ENCODE results near the gene CFAP53.

The CFAP53 gene

DNA sequence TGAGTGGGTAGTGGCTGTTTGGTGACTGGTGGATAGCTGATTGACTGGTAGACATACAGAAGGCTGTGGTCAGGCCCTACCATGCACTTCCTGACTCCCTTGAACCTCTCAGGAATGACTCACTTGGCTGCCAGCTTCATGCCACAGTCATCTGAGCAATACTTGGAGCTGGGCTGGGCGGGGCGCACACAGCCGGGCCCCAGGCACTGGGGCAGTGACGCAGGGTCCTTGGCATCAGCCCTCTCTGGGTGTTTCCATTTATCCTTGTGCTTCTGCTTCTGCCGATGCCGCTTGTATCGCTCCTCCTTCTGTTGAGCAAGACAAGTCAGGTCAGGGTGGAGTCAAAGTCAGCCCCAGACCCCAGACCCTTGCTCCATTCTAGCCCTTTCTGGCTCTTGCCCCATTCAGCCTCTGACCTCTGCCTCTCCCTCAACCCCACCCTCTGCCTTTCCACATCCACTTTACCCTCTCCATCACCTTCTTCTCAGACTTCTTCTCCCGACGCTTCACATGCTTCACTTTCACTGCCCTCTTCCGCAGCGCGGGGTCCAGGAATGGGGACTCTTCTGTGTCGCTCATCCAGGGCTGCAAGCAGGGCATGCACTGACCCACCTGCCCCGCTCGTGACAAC is 18.1 kb upstream of the CFAP53 start:
- no peak for ATAC-seq
- TF ChIP-seq BACH2 (CRISPR knock-in tag; IDR thresholded peaks at IDR 0.05; ENCODE audit: borderline replicate concordance) (no peak), OSR1 (CRISPR knock-in tag; IDR thresholded peaks at IDR 0.05) (no peak)
- TF ChIP-seq, protein P1, sequence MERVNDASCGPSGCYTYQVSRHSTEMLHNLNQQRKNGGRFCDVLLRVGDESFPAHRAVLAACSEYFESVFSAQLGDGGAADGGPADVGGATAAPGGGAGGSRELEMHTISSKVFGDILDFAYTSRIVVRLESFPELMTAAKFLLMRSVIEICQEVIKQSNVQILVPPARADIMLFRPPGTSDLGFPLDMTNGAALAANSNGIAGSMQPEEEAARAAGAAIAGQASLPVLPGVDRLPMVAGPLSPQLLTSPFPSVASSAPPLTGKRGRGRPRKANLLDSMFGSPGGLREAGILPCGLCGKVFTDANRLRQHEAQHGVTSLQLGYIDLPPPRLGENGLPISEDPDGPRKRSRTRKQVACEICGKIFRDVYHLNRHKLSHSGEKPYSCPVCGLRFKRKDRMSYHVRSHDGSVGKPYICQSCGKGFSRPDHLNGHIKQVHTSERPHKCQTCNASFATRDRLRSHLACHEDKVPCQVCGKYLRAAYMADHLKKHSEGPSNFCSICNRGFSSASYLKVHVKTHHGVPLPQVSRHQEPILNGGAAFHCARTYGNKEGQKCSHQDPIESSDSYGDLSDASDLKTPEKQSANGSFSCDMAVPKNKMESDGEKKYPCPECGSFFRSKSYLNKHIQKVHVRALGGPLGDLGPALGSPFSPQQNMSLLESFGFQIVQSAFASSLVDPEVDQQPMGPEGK (CRISPR knock-in tag; IDR thresholded peaks at IDR 0.05; ENCODE audit: borderline replicate concordance), result no peak

DNA sequence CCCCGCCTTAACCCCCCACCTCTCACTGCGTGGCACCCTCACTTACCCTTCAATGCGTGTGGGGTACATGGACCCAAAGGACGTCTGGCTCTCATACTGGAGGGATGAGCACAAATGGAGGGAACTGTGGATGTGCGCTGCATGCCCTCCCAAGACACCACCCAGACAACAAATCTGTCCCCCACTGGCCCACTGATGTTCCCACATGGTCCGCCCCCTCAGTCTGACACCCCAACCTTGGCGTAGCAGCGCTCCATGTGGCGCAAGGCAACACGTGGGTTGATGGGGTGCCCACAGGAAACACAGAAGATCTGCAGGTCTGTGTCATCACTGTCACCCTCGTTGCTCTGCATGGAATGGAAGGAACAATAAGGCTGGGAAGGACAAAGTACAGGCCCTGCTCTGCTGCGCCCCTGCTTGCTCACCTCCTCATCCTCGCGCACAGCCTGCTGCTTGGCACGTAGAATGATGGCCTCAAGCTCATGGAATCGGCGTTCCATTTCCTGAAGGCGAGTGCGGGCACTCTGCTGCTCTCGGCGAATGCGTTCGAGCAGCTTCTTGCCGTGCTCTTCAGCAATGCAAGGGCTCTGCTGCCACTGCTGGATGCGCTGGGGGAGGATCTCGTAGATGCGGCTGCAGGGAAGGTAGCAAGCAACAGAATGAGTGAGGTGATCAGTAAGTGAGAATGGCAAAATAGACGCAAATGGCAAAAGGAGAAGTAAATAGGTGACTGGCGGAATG is 17.3 kb upstream of the CFAP53 start:
- ATAC-seq, result no peak
- no peak for TF ChIP-seq BACH2 (CRISPR knock-in tag; IDR thresholded peaks at IDR 0.05; ENCODE audit: borderline replicate concordance)

DNA sequence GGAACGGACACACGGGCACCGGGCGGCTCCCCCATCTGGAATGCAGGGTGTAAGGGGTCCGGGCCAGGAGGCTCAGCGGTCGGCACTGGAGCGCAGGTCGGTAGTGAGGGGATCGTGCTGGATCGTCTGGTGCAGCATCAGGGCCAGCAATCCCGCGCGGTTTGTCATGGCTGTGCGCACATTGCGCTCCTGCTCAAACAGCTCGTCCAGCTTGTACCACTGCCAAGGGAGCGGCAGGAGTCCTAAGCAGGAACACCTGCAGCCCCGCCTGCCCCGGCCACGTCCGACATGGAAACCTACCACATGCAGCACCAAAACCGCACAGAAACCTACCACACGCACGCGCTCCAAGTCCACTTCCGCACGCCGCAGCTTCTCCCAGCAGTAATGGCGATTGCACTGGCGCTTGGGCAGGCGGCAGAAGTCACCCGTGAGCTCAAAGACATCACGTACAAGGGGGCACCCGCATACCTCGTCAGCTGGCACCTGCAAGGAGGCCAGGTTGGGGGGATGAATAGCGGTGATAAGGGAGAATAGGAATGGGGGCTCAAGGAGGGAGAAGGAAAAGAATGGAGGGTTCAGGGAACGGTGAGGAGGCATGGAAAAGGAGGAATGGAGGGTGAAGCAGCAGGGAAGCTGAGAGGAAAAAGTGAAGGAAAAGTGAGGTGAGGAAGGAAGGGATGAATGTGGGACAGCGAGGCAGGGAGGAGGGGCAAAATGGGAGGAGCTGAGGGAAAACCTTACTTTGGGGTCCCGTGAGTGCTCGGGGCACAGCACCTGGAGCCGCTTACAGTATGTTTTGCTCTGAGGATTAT is 16.4 kb upstream of the CFAP53 start:
- TF ChIP-seq, protein P2, sequence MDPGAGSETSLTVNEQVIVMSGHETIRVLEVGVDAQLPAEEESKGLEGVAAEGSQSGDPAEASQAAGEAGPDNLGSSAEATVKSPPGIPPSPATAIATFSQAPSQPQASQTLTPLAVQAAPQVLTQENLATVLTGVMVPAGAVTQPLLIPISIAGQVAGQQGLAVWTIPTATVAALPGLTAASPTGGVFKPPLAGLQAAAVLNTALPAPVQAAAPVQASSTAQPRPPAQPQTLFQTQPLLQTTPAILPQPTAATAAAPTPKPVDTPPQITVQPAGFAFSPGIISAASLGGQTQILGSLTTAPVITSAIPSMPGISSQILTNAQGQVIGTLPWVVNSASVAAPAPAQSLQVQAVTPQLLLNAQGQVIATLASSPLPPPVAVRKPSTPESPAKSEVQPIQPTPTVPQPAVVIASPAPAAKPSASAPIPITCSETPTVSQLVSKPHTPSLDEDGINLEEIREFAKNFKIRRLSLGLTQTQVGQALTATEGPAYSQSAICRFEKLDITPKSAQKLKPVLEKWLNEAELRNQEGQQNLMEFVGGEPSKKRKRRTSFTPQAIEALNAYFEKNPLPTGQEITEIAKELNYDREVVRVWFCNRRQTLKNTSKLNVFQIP (CRISPR knock-in tag; IDR thresholded peaks at IDR 0.05; ENCODE audit: borderline replicate concordance, low read depth), result no peak
- no peak for TF ChIP-seq ISL1 (CRISPR knock-in tag; IDR thresholded peaks at IDR 0.05)
- TF ChIP-seq ARNTL (CRISPR knock-in tag; IDR thresholded peaks at IDR 0.05; ENCODE audit: borderline replicate concordance, low read depth), result no peak
- TF ChIP-seq, protein P3, sequence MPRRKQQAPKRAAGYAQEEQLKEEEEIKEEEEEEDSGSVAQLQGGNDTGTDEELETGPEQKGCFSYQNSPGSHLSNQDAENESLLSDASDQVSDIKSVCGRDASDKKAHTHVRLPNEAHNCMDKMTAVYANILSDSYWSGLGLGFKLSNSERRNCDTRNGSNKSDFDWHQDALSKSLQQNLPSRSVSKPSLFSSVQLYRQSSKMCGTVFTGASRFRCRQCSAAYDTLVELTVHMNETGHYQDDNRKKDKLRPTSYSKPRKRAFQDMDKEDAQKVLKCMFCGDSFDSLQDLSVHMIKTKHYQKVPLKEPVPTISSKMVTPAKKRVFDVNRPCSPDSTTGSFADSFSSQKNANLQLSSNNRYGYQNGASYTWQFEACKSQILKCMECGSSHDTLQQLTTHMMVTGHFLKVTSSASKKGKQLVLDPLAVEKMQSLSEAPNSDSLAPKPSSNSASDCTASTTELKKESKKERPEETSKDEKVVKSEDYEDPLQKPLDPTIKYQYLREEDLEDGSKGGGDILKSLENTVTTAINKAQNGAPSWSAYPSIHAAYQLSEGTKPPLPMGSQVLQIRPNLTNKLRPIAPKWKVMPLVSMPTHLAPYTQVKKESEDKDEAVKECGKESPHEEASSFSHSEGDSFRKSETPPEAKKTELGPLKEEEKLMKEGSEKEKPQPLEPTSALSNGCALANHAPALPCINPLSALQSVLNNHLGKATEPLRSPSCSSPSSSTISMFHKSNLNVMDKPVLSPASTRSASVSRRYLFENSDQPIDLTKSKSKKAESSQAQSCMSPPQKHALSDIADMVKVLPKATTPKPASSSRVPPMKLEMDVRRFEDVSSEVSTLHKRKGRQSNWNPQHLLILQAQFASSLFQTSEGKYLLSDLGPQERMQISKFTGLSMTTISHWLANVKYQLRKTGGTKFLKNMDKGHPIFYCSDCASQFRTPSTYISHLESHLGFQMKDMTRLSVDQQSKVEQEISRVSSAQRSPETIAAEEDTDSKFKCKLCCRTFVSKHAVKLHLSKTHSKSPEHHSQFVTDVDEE (CRISPR knock-in tag; IDR thresholded peaks at IDR 0.05), result no peak
- TF ChIP-seq TCF4 (CRISPR knock-in tag; IDR thresholded peaks at IDR 0.05; ENCODE audit: borderline replicate concordance), result no peak
- TF ChIP-seq ZFP3 (CRISPR knock-in tag; IDR thresholded peaks at IDR 0.05), result no peak
- TF ChIP-seq BACH2 (CRISPR knock-in tag; IDR thresholded peaks at IDR 0.05; ENCODE audit: borderline replicate concordance), result no peak
- TF ChIP-seq ZC3H10 (CRISPR knock-in tag; IDR thresholded peaks at IDR 0.05), result no peak
- TF ChIP-seq SNAI2 (CRISPR knock-in tag; IDR thresholded peaks at IDR 0.05), result no peak
- no peak for TF ChIP-seq CSDC2 (CRISPR knock-in tag; IDR thresholded peaks at IDR 0.05)
- TF ChIP-seq OSR1 (CRISPR knock-in tag; IDR thresholded peaks at IDR 0.05), result no peak
- no peak for TF ChIP-seq ZNF70 (CRISPR knock-in tag; IDR thresholded peaks at IDR 0.05)
- TF ChIP-seq ZNF565 (CRISPR knock-in tag; conservative IDR thresholded peaks at IDR 0.05; ENCODE audit: low read depth), result no peak
- TF ChIP-seq, protein P4, sequence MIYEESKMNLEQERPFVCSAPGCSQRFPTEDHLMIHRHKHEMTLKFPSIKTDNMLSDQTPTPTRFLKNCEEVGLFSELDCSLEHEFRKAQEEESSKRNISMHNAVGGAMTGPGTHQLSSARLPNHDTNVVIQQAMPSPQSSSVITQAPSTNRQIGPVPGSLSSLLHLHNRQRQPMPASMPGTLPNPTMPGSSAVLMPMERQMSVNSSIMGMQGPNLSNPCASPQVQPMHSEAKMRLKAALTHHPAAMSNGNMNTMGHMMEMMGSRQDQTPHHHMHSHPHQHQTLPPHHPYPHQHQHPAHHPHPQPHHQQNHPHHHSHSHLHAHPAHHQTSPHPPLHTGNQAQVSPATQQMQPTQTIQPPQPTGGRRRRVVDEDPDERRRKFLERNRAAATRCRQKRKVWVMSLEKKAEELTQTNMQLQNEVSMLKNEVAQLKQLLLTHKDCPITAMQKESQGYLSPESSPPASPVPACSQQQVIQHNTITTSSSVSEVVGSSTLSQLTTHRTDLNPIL (CRISPR knock-in tag; IDR thresholded peaks at IDR 0.05; ENCODE audit: low read depth), result no peak
- TF ChIP-seq ZFP30 (CRISPR knock-in tag; IDR thresholded peaks at IDR 0.05), result no peak
- TF ChIP-seq, protein P1 (CRISPR knock-in tag; IDR thresholded peaks at IDR 0.05; ENCODE audit: borderline replicate concordance), result no peak
- TF ChIP-seq GLIS3 (CRISPR knock-in tag; IDR thresholded peaks at IDR 0.05), result no peak
- ATAC-seq, result no peak

Measured in SK-N-SH treated with all-trans-retinoic acid at 6 μM for 48 hours (cell line).